WERI-Rb-1 (cell line): ENCODE data around the gene ANKRD45.
"Not testable (repeated sequence)": the region's sequence is repeated elsewhere in the genome, so short reads cannot be mapped to it uniquely, and the experiment has no call there.

Source experiments
- DNase-seq: peaks from one replicate; pipeline ENCODE4 v3.0.0-alpha.2; 2020
- H3K27ac ChIP-seq: fragments of 250-450 bp; sonication (Bioruptor Pico); 2 replicates; pipeline ENCODE4 v1.5.1; 2020; ENCODE audit warnings: mild to moderate bottlenecking, moderate library complexity
- H3K27me3 ChIP-seq: fragments of 250-450 bp; sonication (Bioruptor Pico); 2 replicates; pipeline ENCODE4 v1.5.1; 2021; ENCODE audit warnings: mild to moderate bottlenecking, low read depth, moderate library complexity; ENCODE audit not compliant: insufficient read depth, severe bottlenecking
- H3K36me3 ChIP-seq: fragments of 250-450 bp; sonication (Bioruptor Pico); 2 replicates; pipeline ENCODE4 v1.5.1; 2020; ENCODE audit warnings: mild to moderate bottlenecking, moderate library complexity
- H3K4me3 ChIP-seq: 2 replicates; pipeline ENCODE4 v1.5.1; 2011; ENCODE audit warnings: low read depth, mild to moderate bottlenecking, control low read depth, low read length
- H3K9me3 ChIP-seq: fragments of 250-450 bp; sonication (Bioruptor Pico); 2 replicates; pipeline ENCODE4 v1.5.1; 2021; ENCODE audit warnings: mild to moderate bottlenecking, moderate library complexity; ENCODE audit not compliant: severe bottlenecking
- CTCF ChIP-seq: IDR thresholded peaks from 2 replicates; pipeline ENCODE4 v1.5.1; 2011; ENCODE audit warnings: low read depth, mild to moderate bottlenecking, control low read depth, inconsistent platforms, low read length

Gene ANKRD45

GRCh38 chr1:173603056-173603591, 66.5 kb downstream of the ANKRD45 start, which contains the start of gene SLC9C2:
Gene SLC9C2 (minus strand): TSS chr1:173603072. CDS start chr1:173601776, 1,296 bp downstream.
- TF ChIP-seq CTCF, result no peak
- Histone ChIP-seq H3K9me3 (no peaks in the 10 kb centered on the region), H3K4me3 (no peak within 1 kb of the TSS), H3K27me3 (no peaks in the 10 kb centered on the region), H3K36me3 (no peaks in the 10 kb centered on the region), H3K27ac (no peak within 1 kb of the TSS)
- no peak for DNase-seq

GRCh38 chr1:173601588-173601987, 68.1 kb downstream of the ANKRD45 start:
- Histone ChIP-seq H3K9me3 (no peaks in the 10 kb centered on the region), H3K4me3 (no peak overlapping the region), H3K36me3 (no peaks in the 10 kb centered on the region), H3K27ac (no peak overlapping the region), H3K27me3 (no peaks in the 10 kb centered on the region)
- no peak for TF ChIP-seq CTCF
- DNase-seq, result no peak

GRCh38 chr1:173596097-173596825, 73.4 kb downstream of the ANKRD45 start:
- Histone ChIP-seq H3K9me3 (no peaks in the 10 kb centered on the region), H3K27me3 (no peaks in the 10 kb centered on the region), H3K36me3 (no peaks in the 10 kb centered on the region), H3K4me3 (no peak overlapping the region), H3K27ac (no peak overlapping the region)
- DNase-seq, result no peak
- TF ChIP-seq CTCF, result no peak

- DNase-seq, H3K27ac ChIP-seq: not testable (repeated sequence)
Observed at GRCh38 chr1:173591138-173591537, 78.5 kb downstream of the ANKRD45 start.

GRCh38 chr1:173590557-173590956, 79.1 kb downstream of the ANKRD45 start:
- TF ChIP-seq CTCF, result no peak
- H3K36me3 ChIP-seq, result no peaks in the 10 kb centered on the region
- H3K27ac ChIP-seq, result no peak overlapping the region
- no peak for DNase-seq
- no peak overlapping the region for H3K4me3 ChIP-seq
- H3K9me3 ChIP-seq, result no peaks in the 10 kb centered on the region
- no peaks in the 10 kb centered on the region for H3K27me3 ChIP-seq

More at GRCh38 chr1:173591138-173591537, 78.5 kb downstream of the ANKRD45 start:
- not testable (repeated sequence) for H3K36me3 ChIP-seq, H3K9me3 ChIP-seq, H3K27me3 ChIP-seq, H3K4me3 ChIP-seq

- no peak for TF ChIP-seq CTCF
- Histone ChIP-seq H3K9me3 (no peaks in the 10 kb centered on the region), H3K27ac (no peak overlapping the region), H3K27me3 (no peaks in the 10 kb centered on the region), H3K4me3 (no peak overlapping the region), H3K36me3 (no peaks in the 10 kb centered on the region)
- DNase-seq, result no peak
Observed at GRCh38 chr1:173581383-173582079, 88.1 kb downstream of the ANKRD45 start.
